ENCODE measurements around the gene RACK1.

DNA sequence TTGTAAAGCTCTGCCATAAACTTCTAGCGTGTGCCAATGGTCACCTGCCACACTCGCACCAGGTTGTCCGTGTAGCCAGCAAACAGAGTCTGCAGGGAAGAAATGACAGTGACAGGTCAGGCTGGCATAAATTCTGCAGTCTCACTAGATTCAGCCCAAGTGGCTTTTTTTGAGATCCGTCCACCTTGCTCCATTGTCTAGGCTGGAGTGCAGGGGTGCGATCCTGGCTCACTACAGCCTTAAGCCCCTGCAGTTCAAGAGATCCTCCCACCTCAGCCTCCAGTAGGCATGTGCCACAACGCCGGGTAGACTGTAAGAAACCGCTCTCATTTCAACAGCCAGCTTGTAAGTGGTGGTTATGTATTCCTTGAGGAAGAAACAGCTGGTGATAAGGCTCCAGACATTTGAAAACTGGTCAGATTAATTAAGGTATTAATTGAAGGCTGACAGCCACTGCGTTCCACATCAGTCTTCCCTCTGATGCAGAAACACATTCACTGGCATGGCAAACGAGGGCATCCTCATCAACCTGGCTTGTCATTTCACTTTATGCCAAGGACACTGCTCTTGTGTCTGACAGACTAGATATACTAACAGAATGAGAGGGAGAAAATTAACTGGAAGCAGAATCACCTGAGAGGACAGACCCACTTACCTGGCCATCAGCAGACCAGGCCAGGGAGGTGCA, 6.6 kb downstream of the RACK1 start:
- TF ChIP-seq CTBP1 (IDR thresholded peaks at IDR 0.05; ENCODE audit: borderline replicate concordance) (no peak), HDGF (IDR thresholded peaks at IDR 0.05; ENCODE audit: borderline replicate concordance) (no peak), BHLHE40 (IDR thresholded peaks at IDR 0.05; ENCODE audit: borderline replicate concordance) (no peak), FOXA1 (IDR thresholded peaks at IDR 0.05) (no peak), TARDBP (IDR thresholded peaks at IDR 0.05) (no peak), SUZ12 (IDR thresholded peaks at IDR 0.05) (no peak), FOXK2 (IDR thresholded peaks at IDR 0.05) (no peak), ARNT (IDR thresholded peaks at IDR 0.05) (no peak), SP1 (IDR thresholded peaks at IDR 0.05) (no peak)
- TF ChIP-seq, protein P1, sequence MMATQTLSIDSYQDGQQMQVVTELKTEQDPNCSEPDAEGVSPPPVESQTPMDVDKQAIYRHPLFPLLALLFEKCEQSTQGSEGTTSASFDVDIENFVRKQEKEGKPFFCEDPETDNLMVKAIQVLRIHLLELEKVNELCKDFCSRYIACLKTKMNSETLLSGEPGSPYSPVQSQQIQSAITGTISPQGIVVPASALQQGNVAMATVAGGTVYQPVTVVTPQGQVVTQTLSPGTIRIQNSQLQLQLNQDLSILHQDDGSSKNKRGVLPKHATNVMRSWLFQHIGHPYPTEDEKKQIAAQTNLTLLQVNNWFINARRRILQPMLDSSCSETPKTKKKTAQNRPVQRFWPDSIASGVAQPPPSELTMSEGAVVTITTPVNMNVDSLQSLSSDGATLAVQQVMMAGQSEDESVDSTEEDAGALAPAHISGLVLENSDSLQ (IDR thresholded peaks at IDR 0.05) = no peak
